Retinal pigment epithelial cell (primary cell): Measurements from ENCODE around the gene MIOS.

ENCODE experiments used
- DNase-seq: peaks from one replicate; pipeline ENCODE4 v3.0.0-alpha.2; 2010; ENCODE audit warnings: low read depth
- H3K4me3 ChIP-seq: 2 replicates; pipeline ENCODE4 v1.5.1; 2011; ENCODE audit warnings: mild to moderate bottlenecking, low read length, control low read depth, moderate library complexity
- TF ChIP-seq, protein P1 (sequence below): conservative IDR thresholded peaks from 2 replicates; pipeline ENCODE4 v1.5.1; 2011; ENCODE audit warnings: low read depth, low read length, control low read depth, inconsistent platforms

The MIOS gene

DNA sequence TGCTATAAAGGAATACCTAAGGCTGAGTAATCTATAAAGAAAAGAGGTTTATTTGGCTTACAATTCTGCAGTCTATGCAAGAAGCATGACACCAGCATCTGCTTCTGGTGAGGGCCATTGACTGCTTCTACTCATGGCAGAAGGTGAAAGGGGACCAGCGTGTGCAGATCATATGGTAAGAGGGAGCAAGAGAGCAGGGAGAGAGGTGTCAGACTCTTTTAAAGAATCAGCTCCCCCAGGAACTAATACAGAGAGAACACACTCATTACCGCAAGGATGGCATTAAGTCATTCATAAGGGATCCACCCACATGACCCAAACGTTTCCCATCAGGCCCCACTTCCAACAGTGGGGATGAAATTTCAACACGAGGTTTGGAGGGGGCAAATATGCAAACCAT, 27.5 kb upstream of the MIOS start:
- TF ChIP-seq, protein P1, sequence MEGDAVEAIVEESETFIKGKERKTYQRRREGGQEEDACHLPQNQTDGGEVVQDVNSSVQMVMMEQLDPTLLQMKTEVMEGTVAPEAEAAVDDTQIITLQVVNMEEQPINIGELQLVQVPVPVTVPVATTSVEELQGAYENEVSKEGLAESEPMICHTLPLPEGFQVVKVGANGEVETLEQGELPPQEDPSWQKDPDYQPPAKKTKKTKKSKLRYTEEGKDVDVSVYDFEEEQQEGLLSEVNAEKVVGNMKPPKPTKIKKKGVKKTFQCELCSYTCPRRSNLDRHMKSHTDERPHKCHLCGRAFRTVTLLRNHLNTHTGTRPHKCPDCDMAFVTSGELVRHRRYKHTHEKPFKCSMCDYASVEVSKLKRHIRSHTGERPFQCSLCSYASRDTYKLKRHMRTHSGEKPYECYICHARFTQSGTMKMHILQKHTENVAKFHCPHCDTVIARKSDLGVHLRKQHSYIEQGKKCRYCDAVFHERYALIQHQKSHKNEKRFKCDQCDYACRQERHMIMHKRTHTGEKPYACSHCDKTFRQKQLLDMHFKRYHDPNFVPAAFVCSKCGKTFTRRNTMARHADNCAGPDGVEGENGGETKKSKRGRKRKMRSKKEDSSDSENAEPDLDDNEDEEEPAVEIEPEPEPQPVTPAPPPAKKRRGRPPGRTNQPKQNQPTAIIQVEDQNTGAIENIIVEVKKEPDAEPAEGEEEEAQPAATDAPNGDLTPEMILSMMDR: no peak
- DNase-seq: no peak
- H3K4me3 ChIP-seq: no peak overlapping the region

DNA sequence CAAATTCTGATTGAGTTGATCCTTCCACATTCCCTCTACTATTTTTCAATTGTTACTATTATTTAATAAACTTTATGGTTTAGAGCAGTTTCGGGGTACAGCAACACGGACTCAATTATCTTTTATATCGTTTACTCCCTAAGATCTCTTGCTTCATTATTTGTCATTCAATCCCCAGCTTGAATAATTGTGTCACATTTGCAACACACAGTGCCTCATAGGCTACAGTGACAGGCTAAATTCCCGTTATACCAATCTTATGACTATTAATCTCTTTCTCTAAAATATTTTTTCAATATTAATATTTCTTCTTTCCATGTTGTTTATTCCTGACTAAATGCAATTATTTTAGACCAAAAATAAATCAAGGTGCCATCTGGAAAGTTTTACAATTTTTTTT, 27.0 kb upstream of the MIOS start:
- H3K4me3 ChIP-seq: no peak overlapping the region
- DNase-seq: no peak
- TF ChIP-seq, protein P1: no peak

DNA sequence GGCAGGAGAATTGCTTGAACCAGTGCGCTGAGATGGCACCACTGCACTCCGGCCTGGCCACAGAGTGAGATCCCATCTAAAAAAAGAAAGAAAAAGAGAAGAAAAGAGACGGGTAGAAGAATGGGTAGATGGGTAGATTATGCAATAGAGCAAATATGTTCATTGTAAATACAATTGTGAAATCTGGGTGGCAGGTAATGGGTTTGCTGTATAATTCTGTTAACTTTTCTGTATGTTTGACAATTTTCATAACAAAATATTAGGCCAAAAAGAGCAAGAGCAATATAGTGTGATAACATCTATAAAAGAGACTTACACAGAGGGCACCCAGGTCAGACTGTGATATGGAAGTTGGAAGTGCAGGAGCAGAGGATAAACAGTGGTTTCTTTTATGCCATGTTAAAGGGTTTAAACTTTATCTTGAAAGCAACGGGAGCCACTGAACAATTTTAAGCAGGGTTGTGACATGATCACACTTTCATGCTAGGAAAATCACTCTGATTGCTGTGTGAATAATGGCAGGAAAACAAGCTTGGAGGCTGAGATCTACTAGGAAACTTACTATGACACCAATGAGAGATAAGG, 24.3 kb upstream of the MIOS start:
- no peak overlapping the region for H3K4me3 ChIP-seq
- TF ChIP-seq, protein P1: no peak
- DNase-seq: no peak

DNA sequence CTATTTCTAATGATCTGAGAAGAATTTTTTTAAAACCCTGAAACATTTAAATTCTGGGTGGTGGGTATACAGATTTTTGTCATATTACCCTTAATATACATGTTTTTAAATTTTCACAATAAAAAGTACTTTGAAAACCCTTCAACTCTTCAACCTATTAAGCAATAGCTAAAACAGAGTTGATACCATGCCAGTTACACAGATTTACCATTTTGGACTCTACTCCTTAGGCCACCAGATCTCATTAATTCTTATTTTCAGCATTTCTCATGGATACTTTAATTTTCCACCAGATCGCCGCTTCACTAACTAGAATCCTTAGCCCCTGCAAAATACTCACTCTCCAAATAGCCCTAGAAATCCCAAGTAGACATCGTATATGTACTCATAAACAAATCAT, 18.3 kb upstream of the MIOS start:
- TF ChIP-seq, protein P1: no peak
- no peak overlapping the region for H3K4me3 ChIP-seq
- DNase-seq: no peak

DNA sequence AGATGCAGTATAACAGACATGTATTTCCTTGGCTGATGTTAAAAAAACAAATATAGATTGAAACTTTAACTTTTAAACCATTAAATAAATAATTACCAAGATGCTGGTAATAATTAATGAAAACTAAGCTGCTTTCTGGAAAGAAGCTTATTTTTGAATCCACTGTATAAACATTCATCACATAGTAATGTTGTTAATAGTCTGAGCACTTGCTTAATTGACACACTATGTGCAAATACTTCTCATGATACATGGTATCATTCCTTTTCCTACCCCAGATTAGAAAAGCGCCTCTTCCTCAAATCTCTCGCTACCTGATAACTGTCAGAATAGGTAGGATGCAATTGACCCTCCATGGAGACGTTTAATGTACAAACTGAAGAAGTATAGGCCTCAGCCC, 16.0 kb upstream of the MIOS start:
- DNase-seq: no peak
- TF ChIP-seq, protein P1: no peak
- no peak overlapping the region for H3K4me3 ChIP-seq

DNA sequence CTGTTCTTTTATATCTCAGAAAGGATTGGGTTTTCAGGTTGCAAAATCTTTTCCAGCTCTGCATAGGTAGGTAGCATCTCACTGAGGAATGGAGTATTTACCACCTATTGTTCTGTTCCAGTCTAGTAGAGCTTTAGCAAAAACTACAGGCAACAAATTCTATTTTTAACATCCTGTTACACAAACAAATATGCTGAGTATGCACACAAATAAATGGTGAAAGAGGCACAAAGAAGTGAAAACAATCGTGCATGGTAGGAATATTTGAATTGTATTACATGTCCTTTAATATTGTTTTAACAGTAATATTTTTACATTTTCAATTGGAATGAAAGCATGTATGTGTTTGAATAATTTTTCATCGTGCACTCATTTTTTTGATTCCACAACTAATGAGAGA, 14.5 kb upstream of the MIOS start:
- TF ChIP-seq, protein P1: no peak
- DNase-seq: no peak
- H3K4me3 ChIP-seq: no peak overlapping the region

DNA sequence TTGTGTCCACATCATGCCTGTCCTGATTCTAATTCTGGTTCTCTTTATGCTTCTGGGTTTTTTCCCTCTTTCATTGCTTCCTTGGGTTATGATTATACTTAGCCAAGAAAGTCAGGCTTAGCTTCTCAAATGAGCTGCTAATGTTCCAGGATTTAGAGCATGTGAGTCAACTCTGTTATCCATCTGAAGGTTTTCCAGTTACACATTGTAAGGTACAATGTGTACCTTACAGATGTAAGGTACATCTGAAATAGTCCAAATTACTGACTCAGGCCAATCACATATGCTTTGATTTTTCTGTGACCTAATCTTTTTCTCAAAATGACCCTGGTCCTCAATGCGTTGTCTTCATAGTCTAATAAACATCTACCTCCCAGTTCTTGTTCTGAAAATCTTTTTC, 13.3 kb upstream of the MIOS start:
- H3K4me3 ChIP-seq: no peak overlapping the region
- no peak for DNase-seq
- TF ChIP-seq, protein P1: no peak
